Measurements from ENCODE around the gene TIMM50.
A peak's percentile ranks its signal among the peaks of the same experiment; 100 is the strongest.

Gene TIMM50

DNA sequence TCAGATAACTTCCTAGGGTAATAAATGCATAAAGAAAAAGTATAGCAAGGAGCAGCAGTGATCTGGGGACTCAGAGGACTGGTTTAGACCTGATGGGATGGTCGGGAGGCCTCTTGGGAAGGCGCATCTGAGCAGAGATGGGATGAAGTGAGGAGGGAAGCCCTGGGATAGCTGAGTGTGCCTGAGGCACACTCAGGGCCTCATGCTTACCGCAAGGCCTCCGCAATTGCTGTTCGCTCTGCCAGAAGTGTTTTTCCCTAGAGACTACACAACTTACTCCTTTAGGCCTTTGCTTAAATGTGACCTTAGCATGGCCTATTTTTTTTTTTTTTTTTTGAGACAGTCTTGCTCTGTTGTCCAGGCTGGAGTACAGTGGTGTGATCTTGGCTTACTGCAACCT, 14.0 kb downstream of the TIMM50 start:
- TF ChIP-seq, protein P1, sequence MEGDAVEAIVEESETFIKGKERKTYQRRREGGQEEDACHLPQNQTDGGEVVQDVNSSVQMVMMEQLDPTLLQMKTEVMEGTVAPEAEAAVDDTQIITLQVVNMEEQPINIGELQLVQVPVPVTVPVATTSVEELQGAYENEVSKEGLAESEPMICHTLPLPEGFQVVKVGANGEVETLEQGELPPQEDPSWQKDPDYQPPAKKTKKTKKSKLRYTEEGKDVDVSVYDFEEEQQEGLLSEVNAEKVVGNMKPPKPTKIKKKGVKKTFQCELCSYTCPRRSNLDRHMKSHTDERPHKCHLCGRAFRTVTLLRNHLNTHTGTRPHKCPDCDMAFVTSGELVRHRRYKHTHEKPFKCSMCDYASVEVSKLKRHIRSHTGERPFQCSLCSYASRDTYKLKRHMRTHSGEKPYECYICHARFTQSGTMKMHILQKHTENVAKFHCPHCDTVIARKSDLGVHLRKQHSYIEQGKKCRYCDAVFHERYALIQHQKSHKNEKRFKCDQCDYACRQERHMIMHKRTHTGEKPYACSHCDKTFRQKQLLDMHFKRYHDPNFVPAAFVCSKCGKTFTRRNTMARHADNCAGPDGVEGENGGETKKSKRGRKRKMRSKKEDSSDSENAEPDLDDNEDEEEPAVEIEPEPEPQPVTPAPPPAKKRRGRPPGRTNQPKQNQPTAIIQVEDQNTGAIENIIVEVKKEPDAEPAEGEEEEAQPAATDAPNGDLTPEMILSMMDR (IDR thresholded peaks at IDR 0.05; ENCODE audit: low read depth, low read length) = no peak
- no peak for TF ChIP-seq MAX (IDR thresholded peaks at IDR 0.05; ENCODE audit: low read depth, low read length)
- TF ChIP-seq MYC (IDR thresholded peaks at IDR 0.05; ENCODE audit: low read depth, low read length) = no peak
- no peak for TF ChIP-seq POLR2A (IDR thresholded peaks at IDR 0.05; ENCODE audit: extremely low read depth, insufficient read length)
- H3K4me3 ChIP-seq (ENCODE audit: low read depth, low read length) = no peak overlapping the region
- no peak for DNase-seq (ENCODE audit: low read depth)

DNA sequence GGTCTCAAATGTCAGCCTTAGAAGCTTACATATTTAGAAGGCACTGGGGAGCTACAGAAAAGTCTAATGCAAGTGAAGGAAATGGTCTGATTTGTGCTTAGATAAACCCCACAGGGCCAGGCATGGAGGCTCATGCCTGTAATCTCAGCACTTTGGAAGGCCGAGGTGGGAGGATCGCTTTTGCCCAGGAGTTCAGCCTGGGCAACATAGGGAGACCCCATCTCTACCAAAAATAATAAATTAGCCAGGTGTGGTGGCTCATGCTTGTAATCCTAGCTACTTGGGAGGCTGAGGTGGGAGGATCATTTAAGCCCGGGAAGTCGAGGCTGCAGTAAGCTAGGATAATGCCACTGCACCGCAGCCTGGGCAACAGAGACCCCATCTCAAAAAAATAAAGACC, 15.4 kb downstream of the TIMM50 start:
- TF ChIP-seq POLR2A (IDR thresholded peaks at IDR 0.05; ENCODE audit: extremely low read depth, insufficient read length) (no peak), MAX (IDR thresholded peaks at IDR 0.05; ENCODE audit: low read depth, low read length) (no peak), MYC (IDR thresholded peaks at IDR 0.05; ENCODE audit: low read depth, low read length) (no peak)
- TF ChIP-seq, protein P1 (IDR thresholded peaks at IDR 0.05; ENCODE audit: low read depth, low read length) = no peak
- no peak overlapping the region for H3K4me3 ChIP-seq (ENCODE audit: low read depth, low read length)
- DNase-seq (ENCODE audit: low read depth) = no peak

- TF ChIP-seq POLR2A (IDR thresholded peaks at IDR 0.05; ENCODE audit: extremely low read depth, insufficient read length) = no peak
- TF ChIP-seq, protein P1 (IDR thresholded peaks at IDR 0.05; ENCODE audit: low read depth, low read length) = no peak
- no peak for TF ChIP-seq MYC (IDR thresholded peaks at IDR 0.05; ENCODE audit: low read depth, low read length)
- H3K4me3 ChIP-seq (ENCODE audit: low read depth, low read length) = no peak overlapping the region
- no peak for DNase-seq (ENCODE audit: low read depth)
Measured at GRCh38 chr19:39497701-39497995, 17.0 kb downstream of the TIMM50 start.

GRCh38 chr19:39497996-39498797, 17.6 kb downstream of the TIMM50 start:
- H3K4me3 ChIP-seq (ENCODE audit: low read depth, low read length) = peak overlapping the region; percentile 28
- peak; percentile 64 for DNase-seq (ENCODE audit: low read depth)
- TF ChIP-seq MYC (IDR thresholded peaks at IDR 0.05; ENCODE audit: low read depth, low read length) (0 out of 2 replicates have a peak, but pooled peaks have one; percentile 26), POLR2A (IDR thresholded peaks at IDR 0.05; ENCODE audit: extremely low read depth, insufficient read length) (no peak), MAX (IDR thresholded peaks at IDR 0.05; ENCODE audit: low read depth, low read length) (peak; percentile 52; the same call in 1 of the 2 replicates)
- TF ChIP-seq, protein P1 (IDR thresholded peaks at IDR 0.05; ENCODE audit: low read depth, low read length) = peak; percentile 16

DNA sequence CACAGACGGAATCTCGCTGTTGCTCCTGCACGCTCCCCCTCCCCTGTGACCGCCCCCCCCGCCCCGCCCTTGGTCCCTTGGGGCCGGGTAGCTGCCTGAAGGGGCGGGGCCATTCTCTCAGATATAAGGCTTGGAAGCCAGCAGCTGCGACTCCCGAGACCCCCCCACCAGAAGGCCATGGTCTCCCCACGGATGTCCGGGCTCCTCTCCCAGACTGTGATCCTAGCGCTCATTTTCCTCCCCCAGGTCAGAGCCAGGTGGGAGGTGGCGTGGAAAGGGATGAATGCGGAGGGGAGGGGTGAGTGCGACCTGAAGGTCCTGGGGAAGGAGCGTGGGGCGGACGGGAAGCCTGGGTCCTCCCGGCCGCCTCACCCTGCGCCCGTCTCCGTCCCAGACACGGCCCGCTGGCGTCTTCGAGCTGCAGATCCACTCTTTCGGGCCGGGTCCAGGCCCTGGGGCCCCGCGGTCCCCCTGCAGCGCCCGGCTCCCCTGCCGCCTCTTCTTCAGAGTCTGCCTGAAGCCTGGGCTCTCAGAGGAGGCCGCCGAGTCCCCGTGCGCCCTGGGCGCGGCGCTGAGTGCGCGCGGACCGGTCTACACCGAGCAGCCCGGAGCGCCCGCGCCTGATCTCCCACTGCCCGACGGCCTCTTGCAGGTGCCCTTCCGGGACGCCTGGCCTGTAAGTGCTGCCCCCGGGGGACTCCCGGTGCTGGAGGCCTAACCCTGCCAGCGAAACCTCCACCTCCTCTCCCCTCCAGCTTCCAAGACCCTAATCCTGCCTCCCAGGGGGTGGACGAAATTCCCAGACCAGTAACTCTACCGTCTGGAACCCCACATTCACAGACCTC, 18.4 kb downstream of the TIMM50 start, which contains the start of gene DLL3:
Gene DLL3, plus strand, starts transcription at position 150 of the 845 bp plus-strand sequence. Its CDS starts 28 bp downstream, at position 178.
- DNase-seq (ENCODE audit: low read depth) = peak; percentile 13
- TF ChIP-seq MAX (IDR thresholded peaks at IDR 0.05; ENCODE audit: low read depth, low read length) = no peak
- TF ChIP-seq MYC (IDR thresholded peaks at IDR 0.05; ENCODE audit: low read depth, low read length) = no peak
- TF ChIP-seq, protein P1 (IDR thresholded peaks at IDR 0.05; ENCODE audit: low read depth, low read length) = no peak
- TF ChIP-seq POLR2A (IDR thresholded peaks at IDR 0.05; ENCODE audit: extremely low read depth, insufficient read length) = no peak
- peak within 1 kb of the TSS; percentile 28 for H3K4me3 ChIP-seq (ENCODE audit: low read depth, low read length)
